Measurements from ENCODE around the gene SCN8A.

GRCh38 chr12:51635346-51635745, 44.3 kb downstream of the SCN8A start:
- TF ChIP-seq, protein P1, sequence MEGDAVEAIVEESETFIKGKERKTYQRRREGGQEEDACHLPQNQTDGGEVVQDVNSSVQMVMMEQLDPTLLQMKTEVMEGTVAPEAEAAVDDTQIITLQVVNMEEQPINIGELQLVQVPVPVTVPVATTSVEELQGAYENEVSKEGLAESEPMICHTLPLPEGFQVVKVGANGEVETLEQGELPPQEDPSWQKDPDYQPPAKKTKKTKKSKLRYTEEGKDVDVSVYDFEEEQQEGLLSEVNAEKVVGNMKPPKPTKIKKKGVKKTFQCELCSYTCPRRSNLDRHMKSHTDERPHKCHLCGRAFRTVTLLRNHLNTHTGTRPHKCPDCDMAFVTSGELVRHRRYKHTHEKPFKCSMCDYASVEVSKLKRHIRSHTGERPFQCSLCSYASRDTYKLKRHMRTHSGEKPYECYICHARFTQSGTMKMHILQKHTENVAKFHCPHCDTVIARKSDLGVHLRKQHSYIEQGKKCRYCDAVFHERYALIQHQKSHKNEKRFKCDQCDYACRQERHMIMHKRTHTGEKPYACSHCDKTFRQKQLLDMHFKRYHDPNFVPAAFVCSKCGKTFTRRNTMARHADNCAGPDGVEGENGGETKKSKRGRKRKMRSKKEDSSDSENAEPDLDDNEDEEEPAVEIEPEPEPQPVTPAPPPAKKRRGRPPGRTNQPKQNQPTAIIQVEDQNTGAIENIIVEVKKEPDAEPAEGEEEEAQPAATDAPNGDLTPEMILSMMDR (IDR thresholded peaks at IDR 0.05), result no peak
- no peak for TF ChIP-seq POLR2A (IDR thresholded peaks at IDR 0.05)

All from breast epithelium (tissue), 3 donors.